Measurements from ENCODE around the gene TESMIN.

DNA sequence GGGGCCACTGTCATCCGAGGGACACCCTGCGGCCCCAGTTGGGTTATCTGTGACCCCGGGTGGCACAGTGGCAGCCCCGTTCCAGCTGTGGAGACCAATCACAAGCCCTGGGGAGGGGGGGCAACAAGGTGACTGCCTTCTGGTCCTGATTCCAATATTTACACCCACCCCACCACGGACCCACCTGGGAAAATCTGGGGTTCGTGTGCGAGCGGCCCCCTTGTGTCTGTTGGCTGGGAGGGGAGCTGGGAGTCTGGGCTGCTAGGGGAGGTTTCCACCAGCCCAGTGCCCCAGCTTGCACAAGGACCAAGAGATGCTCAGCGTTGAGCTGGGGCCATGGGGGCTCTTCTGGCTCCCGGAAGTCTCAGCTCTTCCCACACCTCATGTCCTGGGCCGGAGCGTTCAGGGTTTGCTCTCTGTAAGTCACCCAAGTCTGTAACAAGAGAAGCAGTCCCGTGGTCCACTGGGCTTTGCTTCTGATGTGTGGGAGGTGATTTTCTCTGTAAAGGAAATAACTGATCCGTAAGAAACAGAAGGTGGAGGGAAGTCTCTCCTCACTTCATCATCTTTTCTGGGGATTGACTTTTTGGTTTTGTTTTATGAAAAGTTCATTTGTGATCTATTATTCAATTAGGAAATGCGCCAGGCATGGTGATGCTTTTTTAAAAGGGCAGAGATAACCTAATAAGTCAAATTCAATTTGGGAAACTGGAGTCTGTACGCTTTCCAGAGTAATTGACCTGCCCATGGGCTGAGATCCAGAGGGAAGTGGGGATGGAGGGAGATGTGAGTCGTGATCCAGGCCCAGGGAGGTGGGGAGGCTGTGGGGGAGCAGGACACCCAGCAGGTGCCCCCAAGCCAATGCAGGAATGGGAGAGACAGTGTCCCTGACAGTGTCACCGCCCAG, 89.4 kb downstream of the TESMIN start:
- TF ChIP-seq POLR2AphosphoS5 (IDR thresholded peaks at IDR 0.05; ENCODE audit: borderline replicate concordance, low read depth, low read length) (no peak), FOXP2 (optimal IDR thresholded peaks at IDR 0.05; ENCODE audit: control extremely low read depth, extremely low read length, insufficient read depth) (no peak), EZH2 (IDR thresholded peaks at IDR 0.05) (no peak)

Data from SK-N-MC (cell line).